Endothelial cell of umbilical vein (primary cell): Measurements from ENCODE around the gene GATAD2A. TPM values are rescaled to one million over a fixed set of nuclear protein-coding genes. Genes with fewer than 3 reads are reported as not detected.

Experiments used
- BruUV-seq: library from RNA; stranded (reverse); fragments of 400-500 nt; replicated peaks from 2 replicates; lab custom pipeline; 2021; lab: Mats Ljungman, UMichigan
- CTCF ChIA-PET: fragments of 300-600, 350-600 bp; sonication (Branson Sonifier 250); formaldehyde crosslinking; loops from one replicate; lab custom pipeline; 2021; ENCODE audit warnings: antibody characterized with exemption, inconsistent platforms; lab: Charles Lee
- POLR2A ChIA-PET: fragments of 300-600, 350-600 bp; sonication (Branson Sonifier 250); formaldehyde crosslinking; loops from one replicate; lab custom pipeline; 2021; ENCODE audit warnings: antibody characterized with exemption, inconsistent platforms; lab: Charles Lee
- DNase-seq: peaks from one replicate; pipeline ENCODE4 v3.0.0-alpha.2; 2011; ENCODE audit warnings: low read depth, low spot score
- FAIRE-seq: peaks from 2 replicates; lab custom pipeline; 2011; peaks lifted over from hg19 to GRCh38; lab: Jason Lieb, UNC
- H2AFZ ChIP-seq: 2 replicates; pipeline ENCODE4 v1.6.0; 2012; ENCODE audit warnings: low read depth, low read length, control low read depth, inconsistent platforms
- H3K27ac ChIP-seq: 2 replicates; pipeline ENCODE4 v1.5.1; 2011; ENCODE audit warnings: low read depth, mild to moderate bottlenecking, control low read depth, low read length, moderate library complexity; ENCODE audit not compliant: insufficient read depth
- H3K27me3 ChIP-seq, 2 experiments: 2 replicates each; pipeline versions ENCODE4 v1.6.0 to v1.6.1; 2011; ENCODE audit warnings: low read length in 2 of 2, mixed read lengths in 1 of 2; ENCODE audit not compliant: control insufficient read depth in 2 of 2, insufficient read depth in 2 of 2
- H3K36me3 ChIP-seq, 2 experiments: 2 replicates in 1 of 2; 3 replicates in 1 of 2; pipeline ENCODE4 v1.5.1; 2011; ENCODE audit warnings: low read length in 2 of 2, mild to moderate bottlenecking in 1 of 2, moderate library complexity in 1 of 2; ENCODE audit not compliant: control insufficient read depth in 2 of 2, insufficient read depth in 2 of 2; ENCODE audit errors: extremely low read depth in 1 of 2
- H3K4me1 ChIP-seq: 3 replicates; pipeline ENCODE4 v1.5.1; 2011; ENCODE audit warnings: mild to moderate bottlenecking, low read length; ENCODE audit not compliant: control insufficient read depth, insufficient read depth; ENCODE audit errors: extremely low read depth
- H3K4me2 ChIP-seq: 2 replicates; pipeline ENCODE4 v1.6.1; 2011; ENCODE audit warnings: low read length, control low read depth, mixed read lengths; ENCODE audit not compliant: insufficient read depth
- H3K4me3 ChIP-seq, 3 experiments: fragments of 200-600 bp in 1 of 3; sonication (generic), shearing (Covaris generic) in 1 of 3; replicated peaks in 1 of 3; 2 replicates each; pipeline ENCODE4 v1.5.1; 2011 to 2016; ENCODE audit warnings: control low read depth in 3 of 3, low read length in 3 of 3, mild to moderate bottlenecking in 2 of 3, inconsistent platforms in 1 of 3, low read depth in 1 of 3, moderate library complexity in 1 of 3; ENCODE audit not compliant: insufficient read depth in 1 of 3
- H3K79me2 ChIP-seq: 2 replicates; pipeline ENCODE4 v1.6.0; 2012; ENCODE audit warnings: low read length, inconsistent platforms; ENCODE audit not compliant: control insufficient read depth, insufficient read depth
- H3K9ac ChIP-seq: replicated peaks from 2 replicates; pipeline ENCODE3; 2011; ENCODE audit warnings: low read length, control low read depth; ENCODE audit not compliant: insufficient read depth; ENCODE audit errors: extremely low read depth
- H3K9me1 ChIP-seq: replicated peaks from 3 replicates; pipeline ENCODE4 v1.6.0; 2011; ENCODE audit warnings: mild to moderate bottlenecking, low read length; ENCODE audit not compliant: control insufficient read depth, insufficient read depth; ENCODE audit errors: extremely low read depth
- H3K9me3 ChIP-seq: replicated peaks from 2 replicates; pipeline ENCODE4 v1.5.1; 2012; ENCODE audit warnings: low read length, inconsistent platforms; ENCODE audit not compliant: control insufficient read depth, insufficient read depth
- H4K20me1 ChIP-seq: replicated peaks from 2 replicates; pipeline ENCODE3; 2011; ENCODE audit warnings: mild to moderate bottlenecking, low read length; ENCODE audit not compliant: control insufficient read depth, insufficient read depth; ENCODE audit errors: extremely low read depth
- CTCF ChIP-seq, 2 donors: IDR thresholded peaks; 1 replicate in 1 of 2; 2 replicates in 1 of 2; pipeline ENCODE4 v1.5.1; 2011; ENCODE audit warnings: low read length in 2 of 2, mild to moderate bottlenecking in 2 of 2, moderate library complexity in 2 of 2, control low read depth in 1 of 2, inconsistent platforms in 1 of 2, low read depth in 1 of 2; ENCODE audit not compliant: insufficient read depth in 1 of 2; ENCODE audit errors: extremely low read depth in 1 of 2
- EZH2 ChIP-seq: IDR thresholded peaks from 2 replicates; pipeline ENCODE4 v1.6.1; 2012; ENCODE audit warnings: borderline replicate concordance, low read depth, mild to moderate bottlenecking, moderate library complexity, low read length, inconsistent platforms; ENCODE audit not compliant: severe bottlenecking
- FOS ChIP-seq: IDR thresholded peaks from 2 replicates; pipeline ENCODE4 v1.6.1; 2011; ENCODE audit warnings: mild to moderate bottlenecking, low read length, moderate library complexity, borderline replicate concordance; ENCODE audit not compliant: insufficient read depth
- GATA2 ChIP-seq: IDR thresholded peaks from 2 replicates; pipeline ENCODE4 v1.7.0; 2011; ENCODE audit warnings: low read depth, mild to moderate bottlenecking, moderate library complexity, mixed read lengths, low read length; ENCODE audit not compliant: insufficient read length, insufficient read depth
- JUN ChIP-seq: IDR thresholded peaks from 2 replicates; pipeline ENCODE4 v1.6.1; 2011; ENCODE audit warnings: borderline replicate concordance, low read depth; ENCODE audit not compliant: insufficient read length, insufficient read depth
- MAX ChIP-seq: IDR thresholded peaks from 2 replicates; pipeline ENCODE4 v1.6.1; 2011; ENCODE audit not compliant: insufficient read depth, insufficient read length
- MYC ChIP-seq: IDR thresholded peaks from one replicate; pipeline ENCODE4 v1.6.1; 2011; ENCODE audit warnings: mild to moderate bottlenecking, low read depth, low read length
- POLR2A ChIP-seq: IDR thresholded peaks from 2 replicates; pipeline ENCODE4 v1.6.1; 2012; ENCODE audit warnings: low read depth, mild to moderate bottlenecking, control low read depth, low read length
- POLR2AphosphoS5 ChIP-seq: IDR thresholded peaks from 2 replicates; pipeline ENCODE4 v1.6.1; 2012; ENCODE audit warnings: low read depth, mild to moderate bottlenecking, control low read depth, low read length, moderate library complexity; ENCODE audit not compliant: insufficient read depth
- dilution Hi-C: fragments of 300-500 bp; cut with MboI; formaldehyde crosslinking; loops from one replicate; pipeline ENCODE4 v1.15.0; 2019; ENCODE audit warnings: low sequenced_read_pairs; ENCODE audit not compliant: extremely low pct_ligation_motif_present
- intact Hi-C: fragments of 100-400 bp; cut with micrococcal nuclease; formaldehyde crosslinking; loops from one replicate; pipeline ENCODE4 v1.10.0; 2022
- polyA plus RNA-seq, 4 experiments: library from polyadenylated mRNA; depleted of rRNA in 3 of 4; stranded (reverse) in 3 of 4; unstranded in 1 of 4; fragments of >200 nt; gene quantifications; 2 replicates each; pipeline versions ENCODE4 v1.2.1 to v1.2.3, GENCODE V29; 2011 to 2012; ENCODE audit warnings: missing spikeins in 1 of 4
- total RNA-seq: library from RNA; stranded (reverse); gene quantifications from 2 replicates; pipeline ENCODE4 v1.2.3, GENCODE V29; 2021

The GATAD2A gene
- total and polyA plus RNA-seq, 2 donors (not counting 3 experiments of a cell fraction or from before 2014, with no cell fraction given): 27.3 to 134 TPM

GRCh38 chr19:19546751-19547162, 141.3 kb downstream of the GATAD2A start:
- intact Hi-C loops (no loop called here), dilution Hi-C loops (no loop called here)
- CTCF ChIA-PET: interaction anchor here (1.7 kb wide), 1 partner anchor 15 kb away, joined by 14 read pairs; no protein-coding TSS in a partner anchor

More at GRCh38 chr19:19546751-19547162, 141.3 kb downstream of the GATAD2A start:
- no peak overlapping the region for H3K9ac ChIP-seq
- no peaks in the 10 kb centered on the region for H3K4me1 ChIP-seq
- no peak overlapping the region for H3K4me2 ChIP-seq
- H3K36me3 ChIP-seq: no peaks in the 10 kb centered on the region
- H3K4me3 ChIP-seq: no peak overlapping the region
- POLR2A ChIA-PET: no interaction called here
- H4K20me1 ChIP-seq: no peaks in the 10 kb centered on the region
- H3K27ac ChIP-seq: no peak overlapping the region
- H2AFZ ChIP-seq: no peak overlapping the region
- no TSS peak for BruUV-seq
- TF ChIP-seq GATA2: no peak
- TF ChIP-seq CTCF (IDR thresholded peaks at IDR 0.05; ENCODE audit: extremely low read depth in 1 of 2, insufficient read depth in 1 of 2, low read depth in 1 of 2, low read length in 2 of 2): no peak
- TF ChIP-seq POLR2AphosphoS5: no peak
- no peak for TF ChIP-seq MYC
- no peak for TF ChIP-seq FOS
- no peak for TF ChIP-seq POLR2A
- no peak for TF ChIP-seq JUN
- no peak for TF ChIP-seq EZH2
- TF ChIP-seq MAX: no peak
- H3K79me2 ChIP-seq: no peaks in the 10 kb centered on the region
- DNase-seq (no peak), FAIRE-seq (no peak)
- H3K9me3 ChIP-seq: no peaks in the 10 kb centered on the region
- no peaks in the 10 kb centered on the region for H3K9me1 ChIP-seq
- H3K27me3 ChIP-seq: no peaks in the 10 kb centered on the region
